SHP77 treated with DMSO at 0.1 percent for 48 hours (cell line): Measurements from ENCODE around the gene IL1R1.

Experiments
- DNase-seq: peaks from one replicate; lab custom pipeline; 2025; lab: John Stamatoyannopoulos, UW

Gene IL1R1

GRCh38 chr2:102206666-102207341 lies 64.3 kb downstream of the IL1R1 start:
- no peak for DNase-seq

- no peak for DNase-seq
Observed at GRCh38 chr2:102208774-102209173, 66.2 kb downstream of the IL1R1 start.

GRCh38 chr2:102209474-102209873 lies 66.9 kb downstream of the IL1R1 start:
- DNase-seq, result no peak

- no peak for DNase-seq
Observed at GRCh38 chr2:102217032-102217431, 74.5 kb downstream of the IL1R1 start.

GRCh38 chr2:102224824-102225739 lies 82.5 kb downstream of the IL1R1 start:
- no peak for DNase-seq

GRCh38 chr2:102226171-102226570 lies 83.6 kb downstream of the IL1R1 start:
- no peak for DNase-seq

GRCh38 chr2:102226612-102227391 lies 84.3 kb downstream of the IL1R1 start:
- DNase-seq, result no peak

GRCh38 chr2:102229141-102229769 lies 86.7 kb downstream of the IL1R1 start:
- DNase-seq, result no peak
